ENCODE results near the gene PPP1R7.

PPP1R7 gene

GRCh38 chr2:241219030-241219382, 68.7 kb downstream of the PPP1R7 start:
- in situ Hi-C loops (cut with HindIII; ENCODE audit: low pct_ligation_motif_present, low sequenced_read_pairs): no loop called here
- Histone ChIP-seq H3K4me3 (ENCODE audit: low read depth, low read length) (peak overlapping the region; percentile 62), H3K27ac (no peak overlapping the region), H3K27me3 (replicated peaks) (no peaks in the 10 kb centered on the region), H3K36me3 (replicated peaks) (no peaks in the 10 kb centered on the region)
- no peak for TF ChIP-seq CTCF (IDR thresholded peaks at IDR 0.05; ENCODE audit: low read depth, low read length, missing control alignments)
- DNase-seq: no peak

- H3K36me3 ChIP-seq (replicated peaks): peaks cover 2% of the 10 kb centered on the region
- no peak for TF ChIP-seq CTCF (IDR thresholded peaks at IDR 0.05; ENCODE audit: low read depth, low read length, missing control alignments)
- in situ Hi-C loops (cut with HindIII; ENCODE audit: low pct_ligation_motif_present, low sequenced_read_pairs): no loop called here
- no peak for DNase-seq
- H3K27ac ChIP-seq: no peak overlapping the region
- no peaks in the 10 kb centered on the region for H3K27me3 ChIP-seq (replicated peaks)
- H3K4me3 ChIP-seq (ENCODE audit: low read depth, low read length): no peak overlapping the region
These were observed 69.6 kb downstream of the PPP1R7 start for GRCh38 chr2:241219856-241220356.

DNA sequence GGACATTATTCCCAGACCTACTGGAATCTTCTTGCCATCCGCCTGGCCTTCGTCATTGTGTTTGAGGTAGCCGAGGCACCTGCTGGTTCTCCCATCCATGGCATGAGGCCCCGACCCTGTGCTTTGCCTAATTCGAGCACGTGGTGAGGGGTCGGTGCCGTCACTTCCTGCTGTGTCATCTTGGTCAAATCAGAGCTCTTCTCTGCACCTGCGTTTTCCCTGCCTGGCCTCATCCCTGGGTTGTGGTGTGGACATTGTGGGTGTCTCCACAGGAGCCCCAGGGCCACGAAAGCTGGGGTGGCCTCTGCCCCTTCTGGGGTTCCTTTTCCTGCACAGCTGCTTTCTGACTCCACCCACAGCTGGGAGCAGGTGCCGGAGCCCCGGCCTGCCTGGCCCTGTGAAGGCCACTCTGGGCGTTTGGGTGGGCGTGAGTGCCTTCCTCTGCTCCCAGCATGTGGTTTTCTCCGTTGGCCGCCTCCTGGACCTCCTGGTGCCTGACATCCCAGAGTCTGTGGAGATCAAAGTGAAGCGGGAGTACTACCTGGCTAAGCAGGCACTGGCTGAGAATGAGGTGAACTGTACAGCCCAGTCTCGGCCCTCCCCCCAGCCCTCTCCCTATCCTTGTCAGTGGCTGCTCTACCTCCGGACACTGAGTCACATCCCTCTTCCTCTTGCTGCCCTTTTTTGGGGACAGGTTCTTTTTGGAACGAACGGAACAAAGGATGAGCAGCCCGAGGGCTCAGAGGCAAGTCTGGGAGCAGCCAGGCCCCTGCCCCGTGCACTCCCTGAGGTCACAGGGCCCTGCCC, 73.1 kb downstream of the PPP1R7 start:
- no peak for TF ChIP-seq CTCF (IDR thresholded peaks at IDR 0.05; ENCODE audit: low read depth, low read length, missing control alignments)
- Histone ChIP-seq H3K4me3 (ENCODE audit: low read depth, low read length) (no peak overlapping the region), H3K27me3 (replicated peaks) (no peaks in the 10 kb centered on the region), H3K27ac (no peak overlapping the region), H3K36me3 (replicated peaks) (peaks cover 34% of the 10 kb centered on the region)
- DNase-seq: no peak
- in situ Hi-C loops (cut with HindIII; ENCODE audit: low pct_ligation_motif_present, low sequenced_read_pairs): no loop called here

DNA sequence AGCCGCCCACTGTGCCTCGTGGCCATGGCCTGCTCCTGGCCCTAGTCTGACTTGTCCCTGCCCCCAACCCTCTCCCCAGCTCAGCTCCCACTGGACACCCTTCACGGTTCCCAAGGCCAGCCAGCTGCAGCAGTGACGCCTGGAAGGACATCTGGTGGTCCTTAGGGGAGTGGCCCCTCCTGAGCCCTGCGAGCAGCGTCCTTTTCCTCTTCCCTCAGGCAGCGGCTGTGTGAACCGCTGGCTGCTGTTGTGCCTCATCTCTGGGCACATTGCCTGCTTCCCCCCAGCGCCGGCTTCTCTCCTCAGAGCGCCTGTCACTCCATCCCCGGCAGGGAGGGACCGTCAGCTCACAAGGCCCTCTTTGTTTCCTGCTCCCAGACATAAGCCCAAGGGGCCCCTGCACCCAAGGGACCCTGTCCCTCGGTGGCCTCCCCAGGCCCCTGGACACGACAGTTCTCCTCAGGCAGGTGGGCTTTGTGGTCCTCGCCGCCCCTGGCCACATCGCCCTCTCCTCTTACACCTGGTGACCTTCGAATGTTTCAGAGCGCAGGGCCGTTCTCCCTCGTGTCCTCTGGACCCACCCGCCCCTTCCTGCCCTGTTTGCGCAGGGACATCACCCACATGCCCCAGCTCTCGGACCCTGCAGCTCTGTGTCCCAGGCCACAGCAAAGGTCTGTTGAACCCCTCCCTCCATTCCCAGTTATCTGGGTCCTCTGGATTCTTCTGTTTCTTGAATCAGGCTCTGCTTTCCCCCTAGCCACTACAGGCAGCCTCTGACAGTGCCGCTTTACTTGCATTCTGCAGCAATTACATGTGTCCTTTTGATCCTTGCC, 74.0 kb downstream of the PPP1R7 start:
- in situ Hi-C loops (cut with HindIII; ENCODE audit: low pct_ligation_motif_present, low sequenced_read_pairs): no loop called here
- H3K27me3 ChIP-seq (replicated peaks): no peaks in the 10 kb centered on the region
- H3K27ac ChIP-seq: no peak overlapping the region
- DNase-seq: peak; percentile 52
- peak; percentile 28 for TF ChIP-seq CTCF (IDR thresholded peaks at IDR 0.05; ENCODE audit: low read depth, low read length, missing control alignments)
- no peak overlapping the region for H3K4me3 ChIP-seq (ENCODE audit: low read depth, low read length)
- peaks cover 42% of the 10 kb centered on the region for H3K36me3 ChIP-seq (replicated peaks)

- in situ Hi-C loops (cut with HindIII; ENCODE audit: low pct_ligation_motif_present, low sequenced_read_pairs): no loop called here
- no peak for DNase-seq
- no peak for TF ChIP-seq CTCF (IDR thresholded peaks at IDR 0.05; ENCODE audit: low read depth, low read length, missing control alignments)
These were observed 74.7 kb downstream of the PPP1R7 start for GRCh38 chr2:241224851-241225438.

More at GRCh38 chr2:241224851-241225438, 74.7 kb downstream of the PPP1R7 start:
- Histone ChIP-seq H3K27ac (no peak overlapping the region), H3K4me3 (ENCODE audit: low read depth, low read length) (no peak overlapping the region), H3K27me3 (replicated peaks) (no peaks in the 10 kb centered on the region), H3K36me3 (replicated peaks) (peaks cover 48% of the 10 kb centered on the region)

All from brain microvascular endothelial cell (primary cell).